GM23338 (cell line): ENCODE results near the gene COMMD10.

Source experiments
- CREB1 ChIP-seq: fragments of 250-450 bp; sonication (Bioruptor Pico); IDR thresholded peaks from 2 replicates; pipeline ENCODE4 v1.5.0; 2020; ENCODE audit warnings: low read depth, mild to moderate bottlenecking, moderate library complexity
- EZH2 ChIP-seq: fragments of 200-600 bp; sonication (generic); IDR thresholded peaks from one replicate; pipeline ENCODE4 v1.8.0; 2017; ENCODE audit warnings: antibody characterized with exemption, mild to moderate bottlenecking, low read depth; ENCODE audit not compliant: unreplicated experiment
- EZH2phosphoT487 ChIP-seq: fragments of 200-600 bp; sonication (generic); IDR thresholded peaks from one replicate; pipeline ENCODE4 v1.8.1; 2018; ENCODE audit warnings: antibody characterized with exemption; ENCODE audit not compliant: unreplicated experiment
- POLR2AphosphoS5 ChIP-seq: IDR thresholded peaks from 2 replicates; pipeline ENCODE4 v1.6.1; 2016; ENCODE audit warnings: antibody characterized with exemption, low read depth
- STAT1 ChIP-seq: IDR thresholded peaks from one replicate; pipeline ENCODE4 v1.6.1; 2016; ENCODE audit warnings: antibody characterized with exemption; ENCODE audit not compliant: unreplicated experiment
- TF ChIP-seq, protein P1 (sequence below), 2 experiments: fragments of 200-600 bp in 1 of 2; sonication (generic) in 1 of 2; conservative IDR thresholded peaks; 2 replicates each; pipeline versions ENCODE4 v1.5.1 to v1.6.1; 2016 to 2017; ENCODE audit warnings: antibody characterized with exemption in 2 of 2, low read depth in 2 of 2, mild to moderate bottlenecking in 2 of 2, moderate library complexity in 1 of 2
- TF ChIP-seq, protein P2 (sequence below): IDR thresholded peaks from one replicate; pipeline ENCODE4 v1.6.1; 2018; ENCODE audit warnings: antibody characterized with exemption; ENCODE audit not compliant: unreplicated experiment

DNA sequence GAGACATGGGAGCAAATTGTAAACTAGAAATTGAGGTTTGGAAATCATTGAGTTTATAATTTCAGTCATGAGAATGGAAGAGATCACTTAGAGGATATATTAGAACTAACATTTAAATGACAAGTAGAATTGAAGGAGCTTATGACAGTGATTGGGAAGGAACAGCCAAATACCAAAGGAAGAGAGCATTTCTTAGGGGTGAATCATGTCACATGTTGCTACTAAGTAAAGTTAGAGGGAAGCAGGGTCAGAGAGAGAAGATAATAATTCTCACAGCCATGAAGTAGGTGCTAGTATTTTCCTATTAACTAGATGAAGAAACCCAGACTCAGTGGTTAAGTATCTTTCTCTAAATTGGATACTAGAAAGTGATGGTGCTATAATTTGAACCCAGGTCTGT, 59.3 kb downstream of the COMMD10 start:
- no peak for TF ChIP-seq POLR2AphosphoS5
- TF ChIP-seq, protein P1, sequence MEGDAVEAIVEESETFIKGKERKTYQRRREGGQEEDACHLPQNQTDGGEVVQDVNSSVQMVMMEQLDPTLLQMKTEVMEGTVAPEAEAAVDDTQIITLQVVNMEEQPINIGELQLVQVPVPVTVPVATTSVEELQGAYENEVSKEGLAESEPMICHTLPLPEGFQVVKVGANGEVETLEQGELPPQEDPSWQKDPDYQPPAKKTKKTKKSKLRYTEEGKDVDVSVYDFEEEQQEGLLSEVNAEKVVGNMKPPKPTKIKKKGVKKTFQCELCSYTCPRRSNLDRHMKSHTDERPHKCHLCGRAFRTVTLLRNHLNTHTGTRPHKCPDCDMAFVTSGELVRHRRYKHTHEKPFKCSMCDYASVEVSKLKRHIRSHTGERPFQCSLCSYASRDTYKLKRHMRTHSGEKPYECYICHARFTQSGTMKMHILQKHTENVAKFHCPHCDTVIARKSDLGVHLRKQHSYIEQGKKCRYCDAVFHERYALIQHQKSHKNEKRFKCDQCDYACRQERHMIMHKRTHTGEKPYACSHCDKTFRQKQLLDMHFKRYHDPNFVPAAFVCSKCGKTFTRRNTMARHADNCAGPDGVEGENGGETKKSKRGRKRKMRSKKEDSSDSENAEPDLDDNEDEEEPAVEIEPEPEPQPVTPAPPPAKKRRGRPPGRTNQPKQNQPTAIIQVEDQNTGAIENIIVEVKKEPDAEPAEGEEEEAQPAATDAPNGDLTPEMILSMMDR (conservative IDR thresholded peaks at IDR 0.05; ENCODE audit: low read depth in 2 of 2) = no peak
- TF ChIP-seq EZH2 = no peak
- no peak for TF ChIP-seq EZH2phosphoT487
- no peak for TF ChIP-seq CREB1 (CRISPR knock-in tag)
- TF ChIP-seq, protein P2, sequence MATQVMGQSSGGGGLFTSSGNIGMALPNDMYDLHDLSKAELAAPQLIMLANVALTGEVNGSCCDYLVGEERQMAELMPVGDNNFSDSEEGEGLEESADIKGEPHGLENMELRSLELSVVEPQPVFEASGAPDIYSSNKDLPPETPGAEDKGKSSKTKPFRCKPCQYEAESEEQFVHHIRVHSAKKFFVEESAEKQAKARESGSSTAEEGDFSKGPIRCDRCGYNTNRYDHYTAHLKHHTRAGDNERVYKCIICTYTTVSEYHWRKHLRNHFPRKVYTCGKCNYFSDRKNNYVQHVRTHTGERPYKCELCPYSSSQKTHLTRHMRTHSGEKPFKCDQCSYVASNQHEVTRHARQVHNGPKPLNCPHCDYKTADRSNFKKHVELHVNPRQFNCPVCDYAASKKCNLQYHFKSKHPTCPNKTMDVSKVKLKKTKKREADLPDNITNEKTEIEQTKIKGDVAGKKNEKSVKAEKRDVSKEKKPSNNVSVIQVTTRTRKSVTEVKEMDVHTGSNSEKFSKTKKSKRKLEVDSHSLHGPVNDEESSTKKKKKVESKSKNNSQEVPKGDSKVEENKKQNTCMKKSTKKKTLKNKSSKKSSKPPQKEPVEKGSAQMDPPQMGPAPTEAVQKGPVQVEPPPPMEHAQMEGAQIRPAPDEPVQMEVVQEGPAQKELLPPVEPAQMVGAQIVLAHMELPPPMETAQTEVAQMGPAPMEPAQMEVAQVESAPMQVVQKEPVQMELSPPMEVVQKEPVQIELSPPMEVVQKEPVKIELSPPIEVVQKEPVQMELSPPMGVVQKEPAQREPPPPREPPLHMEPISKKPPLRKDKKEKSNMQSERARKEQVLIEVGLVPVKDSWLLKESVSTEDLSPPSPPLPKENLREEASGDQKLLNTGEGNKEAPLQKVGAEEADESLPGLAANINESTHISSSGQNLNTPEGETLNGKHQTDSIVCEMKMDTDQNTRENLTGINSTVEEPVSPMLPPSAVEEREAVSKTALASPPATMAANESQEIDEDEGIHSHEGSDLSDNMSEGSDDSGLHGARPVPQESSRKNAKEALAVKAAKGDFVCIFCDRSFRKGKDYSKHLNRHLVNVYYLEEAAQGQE = no peak
- TF ChIP-seq STAT1 = no peak
